ENCODE results near the gene KIDINS220.

KIDINS220 gene

GRCh38 chr2:8863331-8863953, 26.0 kb upstream of the KIDINS220 start:
- TF ChIP-seq, protein P1, sequence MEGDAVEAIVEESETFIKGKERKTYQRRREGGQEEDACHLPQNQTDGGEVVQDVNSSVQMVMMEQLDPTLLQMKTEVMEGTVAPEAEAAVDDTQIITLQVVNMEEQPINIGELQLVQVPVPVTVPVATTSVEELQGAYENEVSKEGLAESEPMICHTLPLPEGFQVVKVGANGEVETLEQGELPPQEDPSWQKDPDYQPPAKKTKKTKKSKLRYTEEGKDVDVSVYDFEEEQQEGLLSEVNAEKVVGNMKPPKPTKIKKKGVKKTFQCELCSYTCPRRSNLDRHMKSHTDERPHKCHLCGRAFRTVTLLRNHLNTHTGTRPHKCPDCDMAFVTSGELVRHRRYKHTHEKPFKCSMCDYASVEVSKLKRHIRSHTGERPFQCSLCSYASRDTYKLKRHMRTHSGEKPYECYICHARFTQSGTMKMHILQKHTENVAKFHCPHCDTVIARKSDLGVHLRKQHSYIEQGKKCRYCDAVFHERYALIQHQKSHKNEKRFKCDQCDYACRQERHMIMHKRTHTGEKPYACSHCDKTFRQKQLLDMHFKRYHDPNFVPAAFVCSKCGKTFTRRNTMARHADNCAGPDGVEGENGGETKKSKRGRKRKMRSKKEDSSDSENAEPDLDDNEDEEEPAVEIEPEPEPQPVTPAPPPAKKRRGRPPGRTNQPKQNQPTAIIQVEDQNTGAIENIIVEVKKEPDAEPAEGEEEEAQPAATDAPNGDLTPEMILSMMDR (IDR thresholded peaks at IDR 0.05; ENCODE audit: low read depth, low read length, missing control alignments): no peak
- no peak overlapping the region for H3K4me3 ChIP-seq (replicated peaks; ENCODE audit: low read depth, low read length)
- DNase-seq (ENCODE audit: extremely low read depth, low read depth): no peak

- TF ChIP-seq, protein P1 (IDR thresholded peaks at IDR 0.05; ENCODE audit: low read depth, low read length, missing control alignments): no peak
- no peak overlapping the region for H3K4me3 ChIP-seq (replicated peaks; ENCODE audit: low read depth, low read length)
- no peak for DNase-seq (ENCODE audit: extremely low read depth, low read depth)
Measured at GRCh38 chr2:8862230-8862629, 24.8 kb upstream of the KIDINS220 start.

DNA sequence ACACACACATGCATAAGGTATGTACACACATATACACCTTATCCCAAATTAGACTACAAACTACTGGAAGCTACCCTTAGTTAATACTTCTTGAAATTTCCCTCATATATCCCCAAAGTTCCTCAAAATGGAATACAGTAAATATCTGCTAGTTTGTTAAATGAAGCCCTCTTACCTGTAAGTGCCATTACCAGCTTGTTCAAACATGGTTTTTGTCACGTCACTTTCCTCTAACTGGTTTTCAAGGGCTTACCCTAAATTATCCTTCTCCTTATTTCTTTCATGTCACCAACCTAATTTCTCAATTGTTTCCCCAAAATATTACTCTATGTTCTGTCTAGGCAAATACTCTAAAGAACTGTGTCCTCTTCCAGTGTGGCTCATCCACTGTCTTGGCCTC, 24.4 kb upstream of the KIDINS220 start:
- TF ChIP-seq, protein P1 (IDR thresholded peaks at IDR 0.05; ENCODE audit: low read depth, low read length, missing control alignments): no peak
- no peak overlapping the region for H3K4me3 ChIP-seq (replicated peaks; ENCODE audit: low read depth, low read length)
- no peak for DNase-seq (ENCODE audit: extremely low read depth, low read depth)

DNA sequence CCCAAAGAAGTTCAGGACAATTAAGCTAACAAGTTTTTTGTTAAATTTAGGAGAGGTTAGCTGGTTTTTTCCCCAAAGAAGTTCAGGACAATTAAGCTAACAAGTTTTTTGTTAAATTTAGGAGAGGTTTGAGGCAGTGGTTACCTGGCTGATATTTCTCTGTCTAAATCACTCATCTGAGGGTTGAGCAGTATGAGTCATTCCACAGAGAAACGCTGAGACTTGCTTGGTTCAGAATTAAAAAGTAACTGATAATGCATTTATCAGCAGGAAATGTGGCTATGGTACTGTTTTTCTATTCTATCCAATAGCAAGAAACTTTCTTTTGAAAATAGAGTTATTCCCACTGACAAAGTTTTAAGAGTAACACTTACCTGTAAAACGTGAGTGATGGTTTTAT, 22.8 kb upstream of the KIDINS220 start:
- no peak for DNase-seq (ENCODE audit: extremely low read depth, low read depth)
- TF ChIP-seq, protein P1 (IDR thresholded peaks at IDR 0.05; ENCODE audit: low read depth, low read length, missing control alignments): no peak
- H3K4me3 ChIP-seq (replicated peaks; ENCODE audit: low read depth, low read length): no peak overlapping the region

GRCh38 chr2:8858910-8859309, 21.5 kb upstream of the KIDINS220 start:
- TF ChIP-seq, protein P1 (IDR thresholded peaks at IDR 0.05; ENCODE audit: low read depth, low read length, missing control alignments): no peak

DNA sequence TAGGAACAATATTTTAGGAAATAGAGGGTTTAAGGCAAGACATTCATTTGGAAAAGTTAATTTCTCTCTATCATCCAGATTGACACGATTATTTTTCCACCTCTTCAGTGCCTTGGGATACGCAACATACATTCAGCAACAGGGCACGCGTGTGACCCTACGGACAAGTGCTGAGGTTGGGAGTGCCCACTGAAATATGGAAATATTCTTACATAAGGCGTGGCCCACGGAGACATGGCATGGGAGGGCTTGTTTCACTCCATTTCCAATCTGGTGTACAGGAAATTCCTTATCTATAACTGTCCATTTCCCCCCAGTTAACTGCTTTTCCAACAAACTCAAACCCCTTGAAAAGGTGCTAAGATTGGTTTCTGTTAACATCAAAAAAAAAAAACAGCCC, 20.9 kb upstream of the KIDINS220 start:
- TF ChIP-seq, protein P1 (IDR thresholded peaks at IDR 0.05; ENCODE audit: low read depth, low read length, missing control alignments): no peak
- no peak overlapping the region for H3K4me3 ChIP-seq (replicated peaks; ENCODE audit: low read depth, low read length)
- no peak for DNase-seq (ENCODE audit: extremely low read depth, low read depth)

More at GRCh38 chr2:8858910-8859309, 21.5 kb upstream of the KIDINS220 start:
- DNase-seq (ENCODE audit: extremely low read depth, low read depth): no peak
- H3K4me3 ChIP-seq (replicated peaks; ENCODE audit: low read depth, low read length): no peak overlapping the region

- TF ChIP-seq, protein P1 (IDR thresholded peaks at IDR 0.05; ENCODE audit: low read depth, low read length, missing control alignments): no peak
- H3K4me3 ChIP-seq (replicated peaks; ENCODE audit: low read depth, low read length): no peak overlapping the region
- DNase-seq (ENCODE audit: extremely low read depth, low read depth): no peak
Measured at GRCh38 chr2:8857709-8858108, 20.3 kb upstream of the KIDINS220 start.
